ENCODE data around the gene FFAR4. TPM values are rescaled to one million over a fixed set of nuclear protein-coding genes. Genes with fewer than 3 reads are reported as not detected.
A peak's percentile ranks its signal among the peaks of the same experiment; 100 is the strongest.
"Not testable (repeated sequence)": the region's sequence is repeated elsewhere in the genome, so short reads cannot be mapped to it uniquely, and the experiment has no call there.

The FFAR4 gene
- total RNA-seq, 1 donor from 2014 or later = 0.08 TPM

DNA sequence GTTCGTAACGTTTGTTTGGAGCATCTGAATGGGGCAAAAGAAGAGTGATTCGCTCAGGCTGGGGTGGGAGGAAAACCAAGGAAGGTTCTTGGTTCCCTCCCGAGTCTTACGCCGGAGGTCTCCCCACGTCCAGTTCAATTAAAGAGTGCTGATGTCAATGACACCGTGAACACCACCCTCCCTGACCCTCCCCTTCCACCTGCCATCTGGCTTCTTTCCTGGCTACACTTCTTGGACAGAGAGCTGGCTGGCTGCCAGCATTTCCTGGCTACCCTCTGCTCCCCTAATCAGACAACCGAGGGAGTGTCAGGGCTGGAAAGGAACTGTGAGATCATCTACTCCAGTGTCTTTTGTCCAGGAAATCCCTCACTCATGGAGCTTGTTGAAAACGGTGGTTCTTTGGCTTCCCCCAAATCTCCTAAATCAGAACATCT lies 24.1 kb upstream of the FFAR4 start:
- Histone ChIP-seq H3K4me1 (peaks cover 11% of the 10 kb centered on the region), H3K36me3 (no peaks in the 10 kb centered on the region), H3K27me3 (ENCODE audit: low read depth) (peaks cover 7% of the 10 kb centered on the region), H3K27ac (replicated peaks) (peak overlapping the region; percentile 58), H3K4me3 (peak overlapping the region; percentile 56), H3K9me3 (replicated peaks) (no peaks in the 10 kb centered on the region)
- TF ChIP-seq, protein P1, sequence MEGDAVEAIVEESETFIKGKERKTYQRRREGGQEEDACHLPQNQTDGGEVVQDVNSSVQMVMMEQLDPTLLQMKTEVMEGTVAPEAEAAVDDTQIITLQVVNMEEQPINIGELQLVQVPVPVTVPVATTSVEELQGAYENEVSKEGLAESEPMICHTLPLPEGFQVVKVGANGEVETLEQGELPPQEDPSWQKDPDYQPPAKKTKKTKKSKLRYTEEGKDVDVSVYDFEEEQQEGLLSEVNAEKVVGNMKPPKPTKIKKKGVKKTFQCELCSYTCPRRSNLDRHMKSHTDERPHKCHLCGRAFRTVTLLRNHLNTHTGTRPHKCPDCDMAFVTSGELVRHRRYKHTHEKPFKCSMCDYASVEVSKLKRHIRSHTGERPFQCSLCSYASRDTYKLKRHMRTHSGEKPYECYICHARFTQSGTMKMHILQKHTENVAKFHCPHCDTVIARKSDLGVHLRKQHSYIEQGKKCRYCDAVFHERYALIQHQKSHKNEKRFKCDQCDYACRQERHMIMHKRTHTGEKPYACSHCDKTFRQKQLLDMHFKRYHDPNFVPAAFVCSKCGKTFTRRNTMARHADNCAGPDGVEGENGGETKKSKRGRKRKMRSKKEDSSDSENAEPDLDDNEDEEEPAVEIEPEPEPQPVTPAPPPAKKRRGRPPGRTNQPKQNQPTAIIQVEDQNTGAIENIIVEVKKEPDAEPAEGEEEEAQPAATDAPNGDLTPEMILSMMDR (IDR thresholded peaks at IDR 0.05; ENCODE audit: borderline replicate concordance) = peak; percentile 5
- intact Hi-C loops (cut with micrococcal nuclease) = no loop called here
- DNase-seq = peak; percentile 71

DNA sequence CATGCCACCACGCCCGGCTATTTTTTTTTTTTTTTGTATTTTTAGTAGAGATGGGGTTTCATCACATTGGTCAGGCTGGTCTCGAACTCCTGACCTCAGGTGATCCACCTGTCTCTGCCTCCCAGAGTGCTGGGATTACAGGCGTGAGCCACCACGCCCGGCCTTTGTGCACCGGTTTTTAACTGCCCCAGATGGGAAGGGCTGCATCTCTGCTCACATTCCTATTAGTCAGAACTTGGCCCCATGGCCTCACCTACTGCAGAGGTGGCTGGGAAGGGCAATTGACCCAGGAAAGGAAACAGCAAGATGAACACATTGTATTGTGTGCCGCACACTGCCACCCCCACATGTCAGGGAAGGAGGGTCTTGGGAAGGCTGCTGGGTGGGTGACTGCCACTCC lies 19.5 kb upstream of the FFAR4 start:
- H3K9me3 ChIP-seq (replicated peaks); DNase-seq; H3K4me1 ChIP-seq; intact Hi-C loops (cut with micrococcal nuclease); H3K36me3 ChIP-seq; H3K4me3 ChIP-seq; H3K27ac ChIP-seq (replicated peaks); H3K27me3 ChIP-seq (ENCODE audit: low read depth): not testable (repeated sequence)

GRCh38 chr10:93547522-93547921 lies 18.9 kb upstream of the FFAR4 start:
- Histone ChIP-seq H3K9me3 (replicated peaks) (no peaks in the 10 kb centered on the region), H3K27me3 (ENCODE audit: low read depth) (peaks cover 7% of the 10 kb centered on the region), H3K4me3 (no peak overlapping the region), H3K27ac (replicated peaks) (no peak overlapping the region), H3K4me1 (peaks cover 5% of the 10 kb centered on the region), H3K36me3 (no peaks in the 10 kb centered on the region)
- TF ChIP-seq, protein P1 (IDR thresholded peaks at IDR 0.05; ENCODE audit: borderline replicate concordance) = no peak
- intact Hi-C loops (cut with micrococcal nuclease) = no loop called here
- no peak for DNase-seq

DNA sequence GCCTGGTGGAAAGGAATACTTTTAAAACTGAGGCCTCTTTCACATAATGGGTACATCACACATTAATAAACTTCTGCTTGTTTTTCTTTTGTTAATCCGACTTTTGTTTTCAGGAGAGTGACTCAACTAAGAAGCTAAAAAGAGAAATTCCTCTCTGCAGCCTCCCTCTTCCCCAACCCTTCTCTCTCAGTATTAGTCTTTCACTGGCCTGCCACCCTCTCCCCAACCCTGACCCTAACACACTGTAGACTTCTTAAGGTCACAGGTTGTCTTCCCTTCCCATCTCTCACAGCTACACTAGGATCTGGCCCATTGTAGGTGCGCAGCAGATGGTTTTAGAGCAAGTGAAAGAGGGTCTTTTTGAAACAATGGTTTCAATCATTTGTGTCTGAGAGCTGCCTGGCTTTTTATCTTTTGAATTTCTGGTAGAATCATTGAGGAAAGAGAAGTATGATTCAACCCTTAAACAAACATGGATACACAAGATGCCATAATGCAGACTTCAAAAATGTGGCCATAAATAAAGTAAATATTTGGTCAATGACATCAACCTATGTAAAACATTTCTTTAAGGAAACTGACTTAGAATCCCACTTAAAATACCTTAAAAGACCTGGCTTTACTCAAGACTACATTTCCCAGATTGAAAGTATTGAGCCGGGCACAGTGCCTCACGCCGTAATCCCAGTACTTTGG lies 17.9 kb upstream of the FFAR4 start:
- no peak for DNase-seq
- TF ChIP-seq, protein P1 (IDR thresholded peaks at IDR 0.05; ENCODE audit: borderline replicate concordance) = no peak
- intact Hi-C loops (cut with micrococcal nuclease) = no loop called here

DNA sequence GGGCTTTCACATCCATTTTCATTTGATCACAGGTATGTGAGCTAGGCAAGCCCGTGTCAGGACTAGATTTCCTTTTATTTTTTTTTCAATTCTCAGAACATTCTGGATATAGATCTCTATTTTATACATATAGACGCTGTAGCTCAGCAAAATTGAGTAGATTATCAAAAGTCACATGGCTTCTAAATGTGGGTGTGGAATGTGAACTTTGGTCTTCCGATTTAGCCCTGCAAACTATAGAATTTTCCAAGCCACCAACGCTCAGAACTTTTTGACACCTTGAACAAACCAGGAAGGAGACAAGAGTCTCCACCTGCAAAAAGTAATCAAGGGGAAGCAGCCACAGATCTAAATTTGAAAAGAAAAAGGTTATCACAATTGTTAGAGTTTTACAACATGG lies 15.9 kb upstream of the FFAR4 start:
- DNase-seq = no peak
- Histone ChIP-seq H3K27ac (replicated peaks) (no peak overlapping the region), H3K36me3 (no peaks in the 10 kb centered on the region), H3K4me3 (no peak overlapping the region), H3K27me3 (ENCODE audit: low read depth) (peaks cover 3% of the 10 kb centered on the region), H3K4me1 (no peaks in the 10 kb centered on the region), H3K9me3 (replicated peaks) (no peaks in the 10 kb centered on the region)
- TF ChIP-seq, protein P1 (IDR thresholded peaks at IDR 0.05; ENCODE audit: borderline replicate concordance) = no peak
- intact Hi-C loops (cut with micrococcal nuclease) = loop anchor here (5.0 kb wide), 1 partner anchor 132 kb away; no protein-coding TSS in a partner anchor

More for the DNA sequence above, 17.9 kb upstream of the FFAR4 start:
- Histone ChIP-seq H3K36me3 (no peaks in the 10 kb centered on the region), H3K4me3 (no peak overlapping the region), H3K27me3 (ENCODE audit: low read depth) (peaks cover 7% of the 10 kb centered on the region), H3K27ac (replicated peaks) (no peak overlapping the region), H3K4me1 (no peaks in the 10 kb centered on the region), H3K9me3 (replicated peaks) (no peaks in the 10 kb centered on the region)

DNA sequence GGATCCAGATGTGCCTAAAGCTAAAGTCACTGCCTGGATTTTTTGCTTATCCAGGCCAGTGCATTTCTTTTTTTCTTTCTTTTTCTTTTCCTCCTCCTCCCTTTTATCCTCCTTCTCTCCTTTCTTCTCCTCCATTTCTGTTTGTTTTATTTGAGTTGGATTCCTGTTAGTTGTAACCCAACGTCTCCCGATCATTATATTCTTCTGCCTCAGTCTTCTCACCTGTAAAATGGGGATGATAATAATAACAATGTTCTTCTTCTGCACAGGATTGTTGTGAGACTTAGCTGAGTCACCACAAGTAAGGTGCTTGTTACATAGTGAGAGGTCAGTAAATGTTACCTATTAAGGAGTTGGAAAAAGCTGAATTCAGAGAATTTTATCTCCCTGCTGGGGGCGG lies 13.7 kb upstream of the FFAR4 start:
- Histone ChIP-seq H3K4me3 (no peak overlapping the region), H3K27me3 (ENCODE audit: low read depth) (no peaks in the 10 kb centered on the region), H3K4me1 (no peaks in the 10 kb centered on the region), H3K36me3 (no peaks in the 10 kb centered on the region), H3K9me3 (replicated peaks) (no peaks in the 10 kb centered on the region), H3K27ac (replicated peaks) (no peak overlapping the region)
- DNase-seq = no peak
- TF ChIP-seq, protein P1 (IDR thresholded peaks at IDR 0.05; ENCODE audit: borderline replicate concordance) = no peak
- intact Hi-C loops (cut with micrococcal nuclease) = loop anchor here (5.0 kb wide), 1 partner anchor 130 kb away; no protein-coding TSS in a partner anchor

Data from left ventricle myocardium inferior (tissue), 1 donor.